Panc1 (cell line): ENCODE results near the gene CHST11. TPM values are rescaled to one million over a fixed set of nuclear protein-coding genes. Genes with fewer than 3 reads are reported as not detected.

Experiments
- ATAC-seq: fragments of 200-7000 bp; cut with Tn5 transposase; 2 replicates; pipeline ENCODE4 v1.9.1; 2020; ENCODE audit warnings: mild to moderate bottlenecking, moderate library complexity
- BruUV-seq: library from RNA; stranded (reverse); fragments of 400-500 nt; replicated peaks from 2 replicates; lab custom pipeline; 2021; lab: Mats Ljungman, UMichigan
- CTCF ChIA-PET: fragments of 300-600 bp; sonication (Branson Sonifier 250); formaldehyde crosslinking; loops from one replicate; lab custom pipeline; 2022; ENCODE audit warnings: antibody characterized with exemption; lab: Charles Lee
- POLR2A ChIA-PET: fragments of 300-600 bp; sonication (Branson Sonifier 250); formaldehyde crosslinking; loops from one replicate; lab custom pipeline; 2022; ENCODE audit warnings: antibody characterized with exemption; lab: Charles Lee
- DNase-seq: peaks from one replicate; pipeline ENCODE4 v3.0.0-alpha.2; 2010; ENCODE audit warnings: low read depth, low spot score
- H3K27ac ChIP-seq: 2 replicates; pipeline ENCODE4 v1.5.1; 2011; ENCODE audit warnings: mild to moderate bottlenecking, low read length, inconsistent platforms
- H3K27me3 ChIP-seq: fragments of 200-500 bp; sonication (Bioruptor generic); 2 replicates; pipeline ENCODE4 v1.6.0; 2014; ENCODE audit warnings: low read length, inconsistent platforms; ENCODE audit not compliant: control insufficient read depth, insufficient read depth
- H3K36me3 ChIP-seq: fragments of 200-500 bp; sonication (Bioruptor generic); 2 replicates; pipeline ENCODE4 v1.5.1; 2014; ENCODE audit warnings: inconsistent platforms, mild to moderate bottlenecking, low read length, moderate library complexity; ENCODE audit not compliant: control insufficient read depth, insufficient read depth
- H3K4me1 ChIP-seq: 2 replicates; pipeline ENCODE4 v1.5.1; 2011; ENCODE audit warnings: inconsistent platforms, mild to moderate bottlenecking, low read length, moderate library complexity; ENCODE audit not compliant: control insufficient read depth, insufficient read depth
- H3K4me3 ChIP-seq, 2 experiments: 2 replicates each; pipeline ENCODE4 v1.5.1; 2011 to 2012; ENCODE audit warnings: low read depth in 2 of 2, low read length in 2 of 2, mild to moderate bottlenecking in 2 of 2, inconsistent platforms in 1 of 2, moderate library complexity in 1 of 2
- H3K9me3 ChIP-seq: fragments of 200-500 bp; sonication (Bioruptor generic); 2 replicates; pipeline ENCODE4 v1.5.1; 2014; ENCODE audit warnings: low read depth, mild to moderate bottlenecking, inconsistent platforms, low read length, moderate library complexity; ENCODE audit not compliant: control insufficient read depth, insufficient read depth
- POLR2AphosphoS5 ChIP-seq: IDR thresholded peaks from 2 replicates; pipeline ENCODE4 v1.6.1; 2012; ENCODE audit warnings: mild to moderate bottlenecking, low read depth, low read length, moderate library complexity
- SIN3A ChIP-seq: IDR thresholded peaks from 2 replicates; pipeline ENCODE4 v1.6.1; 2012; ENCODE audit warnings: low read depth, mild to moderate bottlenecking, low read length, moderate library complexity, borderline replicate concordance; ENCODE audit not compliant: insufficient read depth
- TCF7L2 ChIP-seq: IDR thresholded peaks from 2 replicates; pipeline ENCODE4 v1.6.1; 2011; ENCODE audit warnings: mild to moderate bottlenecking, low read depth, low read length, inconsistent platforms
- in situ Hi-C: cut with HindIII; loops from 2 replicates; pipeline ENCODE4 v1.10.0; 2016; ENCODE audit warnings: low sequenced_read_pairs, low pct_unique_long_range_greater_than_20kb
- intact Hi-C: fragments of 100-400 bp; cut with micrococcal nuclease; formaldehyde crosslinking; loops from one replicate; pipeline ENCODE4 v1.10.0; 2022; ENCODE audit not compliant: unreplicated experiment
- total RNA-seq: library from RNA; stranded (reverse); gene quantifications from one replicate; pipeline ENCODE4 v1.2.1, GENCODE V29; 2021; ENCODE audit not compliant: unreplicated experiment
- TF ChIP-seq, protein P1 (sequence below): fragments of 450-650 bp; IDR thresholded peaks from 2 replicates; pipeline ENCODE4 v1.5.1; 2017; ENCODE audit warnings: mild to moderate bottlenecking
- TF ChIP-seq, protein P2 (sequence below), 2 experiments: IDR thresholded peaks; 2 replicates each; pipeline ENCODE4 v1.6.1; 2011 to 2012; ENCODE audit warnings: low read depth in 2 of 2, control low read depth in 1 of 2, low read length in 1 of 2, mild to moderate bottlenecking in 1 of 2, moderate library complexity in 1 of 2; ENCODE audit not compliant: insufficient read depth in 1 of 2

Gene CHST11
- total RNA-seq, 1 experiment from 2014 or later: 11.4 TPM

DNA sequence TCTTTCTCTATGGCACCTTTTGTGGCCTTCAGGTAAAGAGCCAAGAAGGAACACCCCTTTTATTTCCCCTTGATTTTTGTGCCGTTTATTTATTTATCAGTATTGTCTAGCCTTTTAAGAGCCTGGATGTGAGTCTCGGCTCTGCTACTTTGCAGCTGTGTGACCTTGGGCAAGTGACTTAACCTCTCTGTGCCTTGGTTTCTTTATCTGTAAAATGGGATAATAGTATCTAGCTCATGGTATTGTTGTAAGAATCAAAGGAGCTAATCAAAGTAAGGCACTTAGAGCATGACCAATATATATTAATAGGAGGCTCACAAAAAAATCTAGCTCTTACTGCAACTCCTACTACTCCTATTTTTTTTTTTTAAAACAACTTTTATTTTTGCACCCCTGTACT is 179.7 kb downstream of the CHST11 start:
- Histone ChIP-seq H3K36me3 (no peaks in the 10 kb centered on the region), H3K9me3 (no peaks in the 10 kb centered on the region), H3K4me1 (no peaks in the 10 kb centered on the region), H3K27me3 (no peaks in the 10 kb centered on the region), H3K27ac (no peak overlapping the region), H3K4me3 (no peak overlapping the region)
- ATAC-seq (no peak), DNase-seq (no peak)
- ChIA-PET CTCF (no interaction called here), POLR2A (no interaction called here)
- no TSS peak for BruUV-seq
- TF ChIP-seq, protein P1, sequence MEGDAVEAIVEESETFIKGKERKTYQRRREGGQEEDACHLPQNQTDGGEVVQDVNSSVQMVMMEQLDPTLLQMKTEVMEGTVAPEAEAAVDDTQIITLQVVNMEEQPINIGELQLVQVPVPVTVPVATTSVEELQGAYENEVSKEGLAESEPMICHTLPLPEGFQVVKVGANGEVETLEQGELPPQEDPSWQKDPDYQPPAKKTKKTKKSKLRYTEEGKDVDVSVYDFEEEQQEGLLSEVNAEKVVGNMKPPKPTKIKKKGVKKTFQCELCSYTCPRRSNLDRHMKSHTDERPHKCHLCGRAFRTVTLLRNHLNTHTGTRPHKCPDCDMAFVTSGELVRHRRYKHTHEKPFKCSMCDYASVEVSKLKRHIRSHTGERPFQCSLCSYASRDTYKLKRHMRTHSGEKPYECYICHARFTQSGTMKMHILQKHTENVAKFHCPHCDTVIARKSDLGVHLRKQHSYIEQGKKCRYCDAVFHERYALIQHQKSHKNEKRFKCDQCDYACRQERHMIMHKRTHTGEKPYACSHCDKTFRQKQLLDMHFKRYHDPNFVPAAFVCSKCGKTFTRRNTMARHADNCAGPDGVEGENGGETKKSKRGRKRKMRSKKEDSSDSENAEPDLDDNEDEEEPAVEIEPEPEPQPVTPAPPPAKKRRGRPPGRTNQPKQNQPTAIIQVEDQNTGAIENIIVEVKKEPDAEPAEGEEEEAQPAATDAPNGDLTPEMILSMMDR: no peak
- no peak for TF ChIP-seq SIN3A
- TF ChIP-seq TCF7L2: no peak
- TF ChIP-seq, protein P2, sequence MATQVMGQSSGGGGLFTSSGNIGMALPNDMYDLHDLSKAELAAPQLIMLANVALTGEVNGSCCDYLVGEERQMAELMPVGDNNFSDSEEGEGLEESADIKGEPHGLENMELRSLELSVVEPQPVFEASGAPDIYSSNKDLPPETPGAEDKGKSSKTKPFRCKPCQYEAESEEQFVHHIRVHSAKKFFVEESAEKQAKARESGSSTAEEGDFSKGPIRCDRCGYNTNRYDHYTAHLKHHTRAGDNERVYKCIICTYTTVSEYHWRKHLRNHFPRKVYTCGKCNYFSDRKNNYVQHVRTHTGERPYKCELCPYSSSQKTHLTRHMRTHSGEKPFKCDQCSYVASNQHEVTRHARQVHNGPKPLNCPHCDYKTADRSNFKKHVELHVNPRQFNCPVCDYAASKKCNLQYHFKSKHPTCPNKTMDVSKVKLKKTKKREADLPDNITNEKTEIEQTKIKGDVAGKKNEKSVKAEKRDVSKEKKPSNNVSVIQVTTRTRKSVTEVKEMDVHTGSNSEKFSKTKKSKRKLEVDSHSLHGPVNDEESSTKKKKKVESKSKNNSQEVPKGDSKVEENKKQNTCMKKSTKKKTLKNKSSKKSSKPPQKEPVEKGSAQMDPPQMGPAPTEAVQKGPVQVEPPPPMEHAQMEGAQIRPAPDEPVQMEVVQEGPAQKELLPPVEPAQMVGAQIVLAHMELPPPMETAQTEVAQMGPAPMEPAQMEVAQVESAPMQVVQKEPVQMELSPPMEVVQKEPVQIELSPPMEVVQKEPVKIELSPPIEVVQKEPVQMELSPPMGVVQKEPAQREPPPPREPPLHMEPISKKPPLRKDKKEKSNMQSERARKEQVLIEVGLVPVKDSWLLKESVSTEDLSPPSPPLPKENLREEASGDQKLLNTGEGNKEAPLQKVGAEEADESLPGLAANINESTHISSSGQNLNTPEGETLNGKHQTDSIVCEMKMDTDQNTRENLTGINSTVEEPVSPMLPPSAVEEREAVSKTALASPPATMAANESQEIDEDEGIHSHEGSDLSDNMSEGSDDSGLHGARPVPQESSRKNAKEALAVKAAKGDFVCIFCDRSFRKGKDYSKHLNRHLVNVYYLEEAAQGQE (IDR thresholded peaks at IDR 0.05; ENCODE audit: insufficient read depth in 1 of 2, low read depth in 2 of 2, low read length in 1 of 2): no peak
- TF ChIP-seq POLR2AphosphoS5: no peak
- intact Hi-C loops (no loop called here), in situ Hi-C loops (no loop called here)

DNA sequence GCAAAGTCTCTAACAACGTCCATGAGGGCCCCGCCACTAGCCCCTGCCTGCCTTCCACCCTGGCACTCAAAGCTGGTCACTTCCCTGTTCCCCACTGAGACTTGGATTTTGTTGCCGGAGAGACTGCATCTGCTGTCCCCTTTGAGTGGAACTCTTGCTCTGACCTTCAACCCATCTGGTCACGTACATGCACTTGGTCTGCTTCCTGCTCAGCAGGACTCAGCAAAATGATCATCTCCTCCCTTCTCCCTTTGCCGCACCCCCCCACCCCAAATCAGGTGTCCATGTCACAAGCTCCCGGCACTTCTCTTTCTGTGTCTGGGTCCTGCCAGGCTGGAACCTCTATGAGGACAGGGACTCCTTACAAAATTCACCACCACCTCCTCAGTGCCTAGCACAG is 180.9 kb downstream of the CHST11 start:
- Histone ChIP-seq H3K9me3 (no peaks in the 10 kb centered on the region), H3K27me3 (no peaks in the 10 kb centered on the region), H3K4me3 (no peak overlapping the region), H3K36me3 (no peaks in the 10 kb centered on the region), H3K27ac (no peak overlapping the region), H3K4me1 (no peaks in the 10 kb centered on the region)
- TF ChIP-seq TCF7L2 (no peak), SIN3A (no peak), POLR2AphosphoS5 (no peak)
- TF ChIP-seq, protein P2 (IDR thresholded peaks at IDR 0.05; ENCODE audit: insufficient read depth in 1 of 2, low read depth in 2 of 2, low read length in 1 of 2): no peak
- TF ChIP-seq, protein P1: no peak
- ChIA-PET CTCF (no interaction called here), POLR2A (no interaction called here)
- BruUV-seq: no TSS peak
- no peak for DNase-seq
- in situ Hi-C loops (no loop called here), intact Hi-C loops (no loop called here)
- ATAC-seq: no peak
